PFSK-1 (cell line): ENCODE data around the gene TEPSIN.

Experiments
- FOXP2 ChIP-seq: optimal IDR thresholded peaks from 2 replicates; pipeline ENCODE3; 2011; ENCODE audit warnings: borderline replicate concordance, control low read depth, inconsistent platforms; ENCODE audit not compliant: insufficient read depth; ENCODE audit errors: extremely low read length, extremely low read depth
- POLR2AphosphoS5 ChIP-seq: IDR thresholded peaks from 2 replicates; pipeline ENCODE4 v1.6.1; 2012; ENCODE audit warnings: low read depth, mild to moderate bottlenecking, control low read depth, low read length, moderate library complexity
- REST ChIP-seq, 2 experiments: IDR thresholded peaks; 2 replicates each; pipeline versions ENCODE4 v1.6.1 to v1.8.0; 2011 to 2012; ENCODE audit warnings: low read depth in 2 of 2, low read length in 2 of 2, control low read depth in 1 of 2, inconsistent platforms in 1 of 2, mild to moderate bottlenecking in 1 of 2, moderate library complexity in 1 of 2; ENCODE audit not compliant: insufficient read depth in 1 of 2
- SIN3A ChIP-seq: IDR thresholded peaks from 2 replicates; pipeline ENCODE4 v1.6.1; 2012; ENCODE audit warnings: mild to moderate bottlenecking, low read length, moderate library complexity, borderline replicate concordance; ENCODE audit not compliant: insufficient read depth
- TAF1 ChIP-seq: IDR thresholded peaks from 2 replicates; pipeline ENCODE4 v1.6.1; 2012; ENCODE audit warnings: low read length, control low read depth, borderline replicate concordance; ENCODE audit not compliant: insufficient read depth

DNA sequence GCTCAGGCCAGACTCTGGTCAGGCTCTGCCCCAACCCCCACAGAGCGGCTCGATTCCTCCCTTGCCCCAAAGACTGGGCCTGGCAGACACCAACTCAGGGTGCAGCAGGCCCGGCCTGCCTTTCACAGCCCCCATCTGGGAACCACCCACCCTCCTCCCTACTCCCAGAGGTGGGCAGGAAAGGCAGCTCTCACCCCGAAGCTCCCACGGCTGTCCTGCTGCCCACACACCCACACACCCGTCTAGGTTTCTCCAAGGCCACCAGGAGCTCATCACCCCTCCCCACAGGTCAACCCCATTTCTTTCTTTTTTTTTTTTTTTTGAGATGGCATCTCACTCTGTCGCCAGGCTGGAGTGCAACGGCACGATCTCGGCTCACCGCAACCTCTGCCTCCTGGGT, 19.9 kb downstream of the TEPSIN start:
- TF ChIP-seq POLR2AphosphoS5 (no peak), TAF1 (no peak), REST (IDR thresholded peaks at IDR 0.05; ENCODE audit: insufficient read depth in 1 of 2, low read depth in 2 of 2, low read length in 2 of 2) (no peak), SIN3A (no peak), FOXP2 (no peak)
